Rectal smooth muscle tissue (tissue), 1 donor: Measurements from ENCODE around the gene MORN1.

Experiments used
- H3K27ac ChIP-seq: one replicate; pipeline ENCODE4 v1.7.0; 2013; ENCODE audit warnings: low read depth, low read length, inconsistent platforms
- H3K27me3 ChIP-seq: one replicate; pipeline ENCODE4 v1.7.0; 2013; ENCODE audit warnings: low read length; ENCODE audit not compliant: control insufficient read depth, insufficient read depth
- H3K36me3 ChIP-seq: one replicate; pipeline ENCODE4 v1.7.0; 2013; ENCODE audit warnings: low read length; ENCODE audit not compliant: control insufficient read depth, insufficient read depth
- H3K4me1 ChIP-seq: one replicate; pipeline ENCODE4 v1.7.0; 2013; ENCODE audit warnings: low read length; ENCODE audit not compliant: control insufficient read depth, insufficient read depth
- H3K4me3 ChIP-seq: one replicate; pipeline ENCODE4 v1.7.0; 2013; ENCODE audit warnings: low read length
- H3K9ac ChIP-seq: one replicate; pipeline ENCODE4 v1.7.0; 2013; ENCODE audit warnings: low read length

MORN1 gene

GRCh38 chr1:2431518-2431917 is 40.2 kb upstream of the MORN1 start:
- Histone ChIP-seq H3K36me3 (no peaks in the 10 kb centered on the region), H3K27ac (no peak overlapping the region), H3K9ac (no peak overlapping the region), H3K4me1 (no peaks in the 10 kb centered on the region), H3K4me3 (no peak overlapping the region), H3K27me3 (peaks cover 8% of the 10 kb centered on the region)

- Histone ChIP-seq H3K27ac (no peak overlapping the region), H3K27me3 (peaks cover 8% of the 10 kb centered on the region), H3K36me3 (no peaks in the 10 kb centered on the region), H3K9ac (no peak overlapping the region), H3K4me1 (no peaks in the 10 kb centered on the region), H3K4me3 (no peak overlapping the region)
Measured at GRCh38 chr1:2431103-2431502, 39.7 kb upstream of the MORN1 start.

GRCh38 chr1:2430592-2430973 is 39.2 kb upstream of the MORN1 start:
- no peaks in the 10 kb centered on the region for H3K4me1 ChIP-seq
- H3K36me3 ChIP-seq, result no peaks in the 10 kb centered on the region
- H3K27me3 ChIP-seq, result peaks cover 6% of the 10 kb centered on the region
- H3K27ac ChIP-seq, result no peak overlapping the region
- H3K9ac ChIP-seq, result no peak overlapping the region
- no peak overlapping the region for H3K4me3 ChIP-seq

- Histone ChIP-seq H3K9ac (no peak overlapping the region), H3K36me3 (no peaks in the 10 kb centered on the region), H3K4me1 (no peaks in the 10 kb centered on the region), H3K27ac (no peak overlapping the region), H3K4me3 (no peak overlapping the region), H3K27me3 (peaks cover 6% of the 10 kb centered on the region)
Measured at GRCh38 chr1:2429780-2430591, 38.6 kb upstream of the MORN1 start.

DNA sequence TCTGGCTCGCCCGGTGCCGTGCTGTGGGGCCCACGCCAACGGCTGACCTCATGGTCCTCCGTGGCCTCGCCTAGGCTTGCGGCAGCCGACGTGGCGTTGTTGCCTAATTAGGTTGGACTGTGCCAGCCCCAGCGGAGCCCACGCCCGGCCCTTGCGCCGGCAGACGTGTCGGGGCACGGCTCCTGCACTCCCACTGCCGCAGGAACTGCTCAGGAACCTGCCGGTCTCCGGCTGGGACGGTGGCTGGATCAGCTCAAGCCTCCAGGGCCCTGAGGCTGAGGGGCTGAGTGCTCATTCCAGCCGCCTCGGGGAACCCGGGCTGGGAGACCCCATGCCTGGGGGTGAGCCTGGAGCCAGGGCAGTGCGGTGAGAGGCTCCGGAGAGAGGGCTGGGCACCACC is 37.1 kb upstream of the MORN1 start:
- no peak overlapping the region for H3K9ac ChIP-seq
- no peak overlapping the region for H3K4me3 ChIP-seq
- H3K36me3 ChIP-seq, result no peaks in the 10 kb centered on the region
- peaks cover 3% of the 10 kb centered on the region for H3K27me3 ChIP-seq
- no peak overlapping the region for H3K27ac ChIP-seq
- no peaks in the 10 kb centered on the region for H3K4me1 ChIP-seq

DNA sequence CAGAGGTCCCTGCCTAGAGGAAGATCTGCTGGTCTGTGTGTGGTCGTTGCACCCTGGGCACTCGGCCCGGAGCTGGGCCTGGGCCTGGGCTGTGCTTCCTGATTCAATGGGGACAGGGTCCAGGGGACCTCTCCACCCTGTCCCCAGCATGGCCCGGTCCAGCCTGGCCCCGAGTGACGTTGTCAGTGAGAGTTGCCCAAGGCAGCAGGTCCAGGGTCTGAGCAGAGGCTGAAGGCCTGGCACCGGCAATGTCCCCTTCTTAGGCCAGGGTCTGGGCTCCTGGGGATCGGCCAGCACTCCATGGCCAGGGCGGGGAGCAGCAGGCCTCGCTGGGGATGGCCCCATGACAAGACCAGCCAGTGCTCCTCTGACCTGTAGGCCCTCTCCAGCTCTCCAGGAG is 36.6 kb upstream of the MORN1 start:
- no peak overlapping the region for H3K9ac ChIP-seq
- H3K36me3 ChIP-seq, result no peaks in the 10 kb centered on the region
- no peaks in the 10 kb centered on the region for H3K4me1 ChIP-seq
- H3K4me3 ChIP-seq, result no peak overlapping the region
- no peak overlapping the region for H3K27ac ChIP-seq
- peaks cover 3% of the 10 kb centered on the region for H3K27me3 ChIP-seq

DNA sequence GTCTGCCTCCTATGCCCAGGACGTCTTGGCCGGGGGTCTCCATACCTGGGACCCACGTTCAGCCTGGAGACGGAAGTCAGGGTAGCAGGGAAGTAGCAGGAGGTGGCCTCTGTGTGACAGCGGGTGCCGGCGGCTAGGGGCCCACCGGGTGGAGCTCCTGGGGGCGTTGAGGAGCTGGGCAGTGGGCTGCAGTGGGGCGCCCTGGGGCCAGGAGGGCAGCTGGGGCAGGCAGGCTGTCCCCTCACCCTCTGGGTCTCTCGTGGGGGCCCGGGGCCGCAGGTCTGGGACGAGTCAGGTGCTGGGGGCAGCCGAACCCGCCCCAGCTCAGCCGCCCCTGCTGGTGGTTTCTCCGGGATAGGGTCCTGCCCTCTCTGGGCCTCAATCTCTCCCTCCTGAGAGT is 35.7 kb upstream of the MORN1 start:
- Histone ChIP-seq H3K27me3 (peaks cover 3% of the 10 kb centered on the region), H3K4me1 (no peaks in the 10 kb centered on the region), H3K36me3 (no peaks in the 10 kb centered on the region), H3K4me3 (no peak overlapping the region), H3K9ac (no peak overlapping the region), H3K27ac (no peak overlapping the region)

GRCh38 chr1:2426540-2426939 is 35.2 kb upstream of the MORN1 start:
- peaks cover 3% of the 10 kb centered on the region for H3K27me3 ChIP-seq
- H3K27ac ChIP-seq, result no peak overlapping the region
- no peak overlapping the region for H3K9ac ChIP-seq
- no peaks in the 10 kb centered on the region for H3K36me3 ChIP-seq
- no peak overlapping the region for H3K4me3 ChIP-seq
- no peaks in the 10 kb centered on the region for H3K4me1 ChIP-seq

DNA sequence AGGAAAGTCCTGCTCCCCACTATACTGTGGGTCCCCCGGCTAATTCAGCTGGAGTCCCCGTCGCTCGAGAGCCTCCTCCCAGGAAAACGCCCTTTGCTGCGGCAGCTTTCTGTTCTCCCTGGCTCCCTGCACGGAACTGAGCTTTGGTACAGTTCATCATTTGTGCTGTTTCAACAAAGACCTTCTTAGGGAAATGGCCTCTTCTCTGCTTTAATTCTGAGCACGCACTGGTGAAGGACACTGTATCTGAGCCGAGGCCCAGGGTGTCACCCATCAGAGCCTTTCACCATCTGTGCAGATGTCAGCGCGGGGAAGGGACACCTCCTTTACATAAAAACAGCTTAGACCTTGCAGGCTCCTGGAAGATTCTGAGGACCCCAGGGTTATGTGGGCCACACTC is 34.5 kb upstream of the MORN1 start:
- peaks cover 3% of the 10 kb centered on the region for H3K27me3 ChIP-seq
- H3K27ac ChIP-seq, result no peak overlapping the region
- H3K36me3 ChIP-seq, result no peaks in the 10 kb centered on the region
- no peak overlapping the region for H3K4me3 ChIP-seq
- H3K9ac ChIP-seq, result no peak overlapping the region
- no peaks in the 10 kb centered on the region for H3K4me1 ChIP-seq

DNA sequence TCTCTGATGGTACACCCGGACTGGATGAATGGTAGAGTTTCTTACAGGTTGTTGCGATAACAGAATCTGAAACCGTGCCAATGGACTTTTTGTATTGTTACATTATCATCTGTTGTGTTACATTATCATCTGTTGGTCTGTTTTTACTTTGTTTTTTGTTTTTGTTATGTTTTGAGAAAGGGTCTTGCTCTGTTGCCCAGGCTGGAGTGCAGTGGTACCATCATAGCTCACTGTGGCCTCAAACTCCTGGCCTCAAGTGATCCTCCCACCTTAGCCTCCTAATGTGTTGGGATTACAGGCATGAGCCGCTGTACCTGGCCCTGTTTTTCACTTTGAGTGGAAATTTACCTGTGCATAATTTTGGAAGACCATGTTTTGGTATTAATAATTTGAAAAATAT is 31.2 kb upstream of the MORN1 start:
- Histone ChIP-seq H3K27ac (no peak overlapping the region), H3K4me3 (no peak overlapping the region), H3K36me3 (no peaks in the 10 kb centered on the region), H3K9ac (no peak overlapping the region), H3K4me1 (no peaks in the 10 kb centered on the region), H3K27me3 (peaks cover 6% of the 10 kb centered on the region)

DNA sequence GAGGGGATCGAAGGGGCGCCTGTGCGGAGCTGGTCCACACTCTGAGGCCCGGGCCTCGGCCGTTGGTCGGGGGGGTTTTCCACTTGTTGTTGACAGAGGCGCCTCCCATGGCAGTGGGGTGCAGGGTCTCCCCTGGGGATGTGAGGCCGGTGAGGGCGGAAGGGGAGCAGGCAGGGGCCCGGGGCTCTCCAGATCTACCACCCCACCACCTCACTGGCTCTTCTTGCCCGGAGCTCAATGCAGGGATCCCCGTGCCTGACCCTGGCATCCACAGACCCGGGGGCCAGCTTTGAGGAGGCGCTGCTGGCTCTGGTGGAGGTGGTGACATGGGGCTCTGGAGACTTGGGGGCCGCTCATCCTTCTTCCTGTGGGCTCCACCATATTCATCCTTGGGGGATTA is 28.1 kb upstream of the MORN1 start:
- no peak overlapping the region for H3K9ac ChIP-seq
- no peak overlapping the region for H3K4me3 ChIP-seq
- no peak overlapping the region for H3K27ac ChIP-seq
- H3K36me3 ChIP-seq, result no peaks in the 10 kb centered on the region
- peaks cover 3% of the 10 kb centered on the region for H3K27me3 ChIP-seq
- no peaks in the 10 kb centered on the region for H3K4me1 ChIP-seq

GRCh38 chr1:2418791-2419320 is 27.5 kb upstream of the MORN1 start:
- no peaks in the 10 kb centered on the region for H3K36me3 ChIP-seq
- no peak overlapping the region for H3K27ac ChIP-seq
- H3K4me1 ChIP-seq, result peaks cover 5% of the 10 kb centered on the region
- H3K27me3 ChIP-seq, result peaks cover 3% of the 10 kb centered on the region
- H3K4me3 ChIP-seq, result no peak overlapping the region
- H3K9ac ChIP-seq, result no peak overlapping the region

GRCh38 chr1:2417833-2418225 is 26.5 kb upstream of the MORN1 start:
- Histone ChIP-seq H3K36me3 (no peaks in the 10 kb centered on the region), H3K27ac (no peak overlapping the region), H3K4me1 (peaks cover 12% of the 10 kb centered on the region), H3K27me3 (peaks cover 3% of the 10 kb centered on the region), H3K9ac (no peak overlapping the region), H3K4me3 (no peak overlapping the region)
